ENCODE results near the gene EGR2.

DNA sequence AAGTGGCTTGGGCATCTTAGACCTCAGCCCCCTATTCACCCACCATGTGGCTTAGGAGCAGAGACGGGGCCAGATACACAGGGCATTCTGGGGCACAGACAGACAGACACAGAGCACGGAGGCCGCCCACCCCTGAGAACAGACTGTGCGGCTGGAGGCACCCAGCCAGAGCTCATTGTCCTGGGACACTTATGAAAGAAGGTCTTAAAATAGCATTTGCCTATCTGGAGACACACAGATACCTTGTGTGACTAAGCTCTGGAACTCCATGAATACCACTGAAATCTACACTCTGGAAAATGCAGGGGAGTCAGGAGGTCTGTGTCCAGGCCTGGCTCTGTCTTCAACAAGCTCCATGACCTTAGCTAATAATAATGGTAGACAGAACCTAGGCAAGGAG lies 53.0 kb downstream of the EGR2 start:
- TF ChIP-seq, protein P1, sequence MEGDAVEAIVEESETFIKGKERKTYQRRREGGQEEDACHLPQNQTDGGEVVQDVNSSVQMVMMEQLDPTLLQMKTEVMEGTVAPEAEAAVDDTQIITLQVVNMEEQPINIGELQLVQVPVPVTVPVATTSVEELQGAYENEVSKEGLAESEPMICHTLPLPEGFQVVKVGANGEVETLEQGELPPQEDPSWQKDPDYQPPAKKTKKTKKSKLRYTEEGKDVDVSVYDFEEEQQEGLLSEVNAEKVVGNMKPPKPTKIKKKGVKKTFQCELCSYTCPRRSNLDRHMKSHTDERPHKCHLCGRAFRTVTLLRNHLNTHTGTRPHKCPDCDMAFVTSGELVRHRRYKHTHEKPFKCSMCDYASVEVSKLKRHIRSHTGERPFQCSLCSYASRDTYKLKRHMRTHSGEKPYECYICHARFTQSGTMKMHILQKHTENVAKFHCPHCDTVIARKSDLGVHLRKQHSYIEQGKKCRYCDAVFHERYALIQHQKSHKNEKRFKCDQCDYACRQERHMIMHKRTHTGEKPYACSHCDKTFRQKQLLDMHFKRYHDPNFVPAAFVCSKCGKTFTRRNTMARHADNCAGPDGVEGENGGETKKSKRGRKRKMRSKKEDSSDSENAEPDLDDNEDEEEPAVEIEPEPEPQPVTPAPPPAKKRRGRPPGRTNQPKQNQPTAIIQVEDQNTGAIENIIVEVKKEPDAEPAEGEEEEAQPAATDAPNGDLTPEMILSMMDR (IDR thresholded peaks at IDR 0.05), result no peak
- TF ChIP-seq POLR2A (IDR thresholded peaks at IDR 0.05), result no peak
